KG1 (cell line): ENCODE results near the gene LAMA2.

Experiments
- DNase-seq: peaks from one replicate; lab custom pipeline; 2025; lab: John Stamatoyannopoulos, UW

LAMA2 gene

DNA sequence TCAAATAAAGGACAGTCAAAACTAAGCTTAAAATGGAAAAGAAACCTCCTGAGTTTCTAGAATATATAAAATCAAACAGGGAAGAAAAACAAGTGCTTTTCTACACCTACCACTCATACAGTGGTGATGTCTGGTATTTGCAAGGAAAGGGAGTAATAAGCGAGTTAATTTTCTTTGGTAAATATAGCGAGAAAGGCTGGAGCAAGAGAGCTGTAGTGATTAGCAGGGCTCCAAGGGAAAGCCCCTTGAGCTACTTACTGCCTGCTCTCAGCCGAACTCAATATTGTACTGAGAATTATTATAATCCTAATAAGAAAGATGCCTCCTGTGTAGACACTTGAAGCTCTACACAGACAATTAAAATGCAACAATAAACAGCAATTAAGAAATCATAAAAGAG is 296.3 kb downstream of the LAMA2 start:
- no peak for DNase-seq

DNA sequence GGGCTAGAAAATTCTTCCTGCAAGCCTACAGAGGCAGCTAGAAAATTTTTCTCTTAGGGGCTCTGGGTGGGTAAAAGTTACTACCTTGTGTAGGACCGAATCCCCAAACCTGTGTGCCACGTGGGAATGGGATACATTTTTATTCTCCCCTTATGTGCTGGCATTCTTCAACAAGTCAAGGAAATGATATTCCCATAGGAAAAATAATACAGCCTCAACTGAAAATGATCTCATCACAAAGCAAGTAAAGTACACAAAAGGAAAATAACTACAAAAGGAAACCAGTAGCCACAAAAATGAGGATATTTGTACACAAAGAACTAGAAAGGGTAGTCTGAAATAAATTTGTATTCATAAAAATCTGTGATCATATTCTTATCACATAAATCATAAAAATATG is 298.1 kb downstream of the LAMA2 start:
- DNase-seq, result no peak

DNA sequence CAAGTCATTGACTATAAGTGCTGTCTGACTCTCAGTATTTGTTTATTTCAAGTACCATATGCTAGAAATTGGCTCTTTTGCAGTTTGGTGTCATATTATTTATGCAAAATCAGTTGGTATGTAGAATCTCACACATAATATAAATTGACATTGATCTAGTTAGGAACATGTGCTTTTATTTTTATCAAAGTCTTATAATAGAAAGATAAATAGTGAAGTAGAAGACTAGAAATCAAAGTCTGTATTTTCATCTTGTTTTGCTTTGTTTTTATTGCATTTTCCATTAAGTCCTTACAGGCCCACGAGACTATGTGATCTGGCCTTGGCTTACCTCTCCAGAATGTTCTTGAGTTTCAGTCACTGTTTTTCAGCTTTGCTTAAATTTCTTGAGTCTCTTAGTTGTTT is 300.3 kb downstream of the LAMA2 start:
- DNase-seq, result no peak

DNA sequence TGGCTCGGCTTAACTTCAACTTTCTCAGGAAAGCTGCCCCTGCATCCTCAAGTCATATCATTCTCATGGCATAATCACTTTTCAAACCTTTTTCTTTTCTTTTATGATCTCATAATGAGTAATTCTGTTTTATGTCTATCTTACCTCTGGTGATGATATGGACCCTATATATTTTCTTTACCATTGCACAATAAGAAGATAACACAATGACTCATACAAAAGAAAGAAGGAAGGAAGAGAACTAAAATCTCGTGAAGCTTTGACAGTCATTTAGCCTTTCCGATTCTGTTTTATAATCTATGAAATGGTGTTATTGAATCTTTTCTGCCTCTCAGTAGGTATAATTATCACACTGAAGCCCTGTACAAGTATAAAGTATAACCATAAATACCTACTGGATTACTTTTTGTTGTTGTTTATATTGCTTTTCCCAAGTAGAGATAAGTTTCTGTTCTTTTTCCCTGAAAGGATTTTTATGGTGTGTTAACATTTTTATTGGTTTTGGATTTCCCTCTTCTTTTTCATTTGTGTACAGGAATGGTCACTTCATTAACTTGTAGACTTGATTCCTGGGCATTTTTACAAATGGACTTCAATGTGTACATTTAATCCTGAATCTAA is 300.9 kb downstream of the LAMA2 start:
- no peak for DNase-seq

DNA sequence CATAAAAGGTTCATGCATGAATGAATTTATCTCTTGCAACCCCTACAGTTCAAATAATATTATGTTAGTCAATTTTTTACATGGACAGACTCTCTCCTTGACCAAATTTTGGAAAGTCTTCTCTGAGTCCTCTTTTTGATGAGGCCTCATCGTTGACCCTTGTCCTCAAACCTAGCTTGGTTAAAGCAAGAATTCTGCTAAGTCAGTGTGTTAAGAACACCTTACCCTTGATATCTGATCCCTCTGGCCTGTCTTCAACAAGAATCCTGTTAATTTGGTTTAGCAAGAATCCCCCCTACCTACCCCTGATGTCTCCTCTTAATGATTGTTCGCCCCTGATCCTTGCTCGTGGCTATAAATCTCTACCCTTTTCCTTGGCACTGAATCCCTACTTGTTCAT is 301.4 kb downstream of the LAMA2 start:
- DNase-seq, result no peak

DNA sequence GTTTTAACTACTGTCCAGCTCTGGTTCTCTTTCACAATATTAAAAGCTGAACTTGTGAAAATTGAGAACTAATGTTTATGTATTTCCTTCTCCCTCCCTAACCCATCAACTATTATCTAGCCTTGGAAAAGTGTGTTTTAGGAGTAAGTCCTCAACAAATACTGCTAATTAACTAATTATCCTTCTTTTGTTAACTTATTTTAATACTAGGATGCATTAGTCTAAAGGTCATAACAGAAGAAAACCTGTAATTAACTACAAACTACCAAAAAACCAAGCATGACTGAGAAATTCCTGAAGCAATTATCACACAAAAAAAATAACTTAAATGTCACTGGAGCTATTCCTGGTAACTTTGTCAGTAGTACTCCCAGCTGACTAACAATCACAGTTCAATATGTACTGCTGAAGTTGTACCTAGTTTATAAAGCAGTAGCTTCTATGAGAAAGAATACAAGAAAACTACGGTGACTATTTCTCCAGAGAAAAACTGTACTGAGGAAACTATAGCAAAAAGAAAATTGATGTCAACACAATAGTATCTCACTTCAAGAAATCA is 301.9 kb downstream of the LAMA2 start:
- no peak for DNase-seq

DNA sequence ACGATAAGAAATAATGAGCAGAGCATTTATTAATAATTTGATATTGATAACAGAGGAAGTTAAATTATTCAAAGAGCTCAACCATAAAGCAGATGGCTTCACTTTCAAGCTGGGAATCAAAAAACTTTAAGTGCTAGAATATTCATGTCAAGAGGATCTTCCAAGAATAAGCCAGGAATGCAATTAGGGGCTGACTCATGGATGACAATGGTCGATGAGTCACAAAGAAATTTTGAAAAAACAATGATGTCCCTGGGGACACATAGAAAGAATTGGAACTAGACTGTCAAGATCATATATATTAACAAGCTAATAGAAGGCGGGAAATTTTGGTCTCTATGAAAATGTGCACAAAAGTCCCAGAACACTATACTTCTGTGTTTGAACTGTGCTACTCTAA is 304.1 kb downstream of the LAMA2 start:
- DNase-seq, result no peak

DNA sequence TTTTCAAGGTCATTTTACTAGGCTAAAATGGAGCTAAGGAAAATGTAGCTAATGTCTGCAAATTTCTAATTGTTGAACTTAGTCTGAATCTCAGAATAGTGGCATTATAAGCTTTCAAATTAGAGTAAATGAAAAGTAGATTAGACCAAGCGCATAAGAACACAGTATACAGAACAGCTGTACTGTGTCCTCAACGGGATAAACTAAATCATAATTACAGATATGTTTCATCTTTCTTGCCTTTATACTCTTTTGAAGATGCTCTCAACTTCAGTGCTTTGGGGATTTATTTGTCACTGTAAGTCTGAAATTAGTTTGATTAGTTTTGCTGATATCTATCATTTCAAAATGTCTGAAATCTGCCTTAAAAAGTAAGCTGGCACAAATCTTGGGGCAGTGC is 305.4 kb downstream of the LAMA2 start:
- no peak for DNase-seq

DNA sequence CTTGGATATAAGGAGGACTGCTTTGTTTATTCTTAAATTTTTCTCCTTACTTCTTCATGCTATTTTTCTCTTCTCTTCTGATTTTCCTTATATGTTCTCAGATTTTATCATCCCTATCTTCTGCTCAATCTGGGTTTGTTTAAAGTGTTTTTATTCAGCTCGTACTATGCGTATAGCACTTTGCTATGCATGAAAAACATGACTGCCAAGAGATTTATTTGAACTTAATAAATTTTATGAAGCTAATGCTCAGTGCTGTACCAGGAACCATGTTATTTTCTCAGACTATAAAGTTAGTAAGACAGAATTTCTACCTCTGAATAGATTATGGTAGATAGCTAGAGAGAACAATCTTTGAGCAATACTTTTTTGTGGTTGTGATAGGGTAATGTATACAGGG is 305.9 kb downstream of the LAMA2 start:
- DNase-seq, result no peak

DNA sequence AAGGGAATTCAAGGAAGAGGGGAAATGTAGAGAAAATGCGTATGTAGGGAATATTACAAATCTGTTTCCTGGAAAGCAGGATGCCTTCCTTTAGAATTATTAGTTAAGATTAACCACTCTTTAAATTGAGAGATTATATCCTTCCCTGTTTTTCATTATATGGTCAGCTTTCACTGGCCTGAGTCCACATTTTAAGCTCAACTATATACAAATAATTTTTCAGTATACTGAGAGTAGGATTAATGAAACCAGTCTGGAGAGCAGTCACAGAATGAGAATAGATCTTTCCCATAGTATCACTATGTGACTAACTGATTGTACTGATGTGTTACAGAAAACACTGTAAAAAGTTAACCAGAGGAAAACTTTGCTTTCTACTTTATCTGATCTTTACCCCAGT is 306.3 kb downstream of the LAMA2 start:
- DNase-seq, result no peak

DNA sequence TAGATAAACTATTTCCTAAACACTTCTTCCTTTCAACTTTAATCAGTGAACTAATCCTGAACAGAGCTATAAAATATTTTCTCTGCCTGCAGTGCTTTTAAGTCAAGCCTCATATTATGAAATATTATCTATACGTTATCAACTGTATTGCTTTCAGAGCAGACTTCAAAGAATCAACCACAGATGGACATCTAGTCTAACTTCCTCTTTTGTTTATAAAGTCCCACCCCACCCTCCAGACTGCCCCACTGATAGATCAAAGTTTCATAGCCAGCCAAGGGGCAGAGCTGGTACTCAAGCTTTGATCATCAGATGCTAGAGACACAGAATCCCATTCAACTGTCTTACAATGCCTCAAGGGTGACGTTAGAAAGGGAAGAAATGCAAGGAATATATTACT is 308.3 kb downstream of the LAMA2 start:
- no peak for DNase-seq

DNA sequence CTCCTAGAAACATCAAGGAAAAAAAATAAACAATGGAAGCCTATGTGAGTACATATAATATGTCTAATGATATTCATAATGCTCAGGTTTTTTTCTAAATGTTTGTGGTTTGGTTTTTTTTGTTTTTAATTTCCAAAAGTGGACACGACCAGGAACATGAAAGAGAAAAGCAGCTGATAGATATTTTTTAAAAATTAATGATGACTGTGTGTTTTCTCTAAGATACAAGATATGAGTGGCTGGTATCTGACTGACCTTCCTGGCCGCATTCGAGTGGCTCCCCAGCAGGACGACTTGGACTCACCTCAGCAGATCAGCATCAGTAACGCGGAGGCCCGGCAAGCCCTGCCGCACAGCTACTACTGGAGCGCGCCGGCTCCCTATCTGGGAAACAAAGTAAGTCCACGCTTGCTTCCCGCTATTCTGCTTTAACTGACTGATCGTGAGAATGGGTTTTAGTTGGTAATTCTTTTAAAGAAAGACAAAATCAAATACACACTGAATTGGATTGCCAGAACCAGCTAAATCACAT is 309.6 kb downstream of the LAMA2 start:
- DNase-seq, result no peak

DNA sequence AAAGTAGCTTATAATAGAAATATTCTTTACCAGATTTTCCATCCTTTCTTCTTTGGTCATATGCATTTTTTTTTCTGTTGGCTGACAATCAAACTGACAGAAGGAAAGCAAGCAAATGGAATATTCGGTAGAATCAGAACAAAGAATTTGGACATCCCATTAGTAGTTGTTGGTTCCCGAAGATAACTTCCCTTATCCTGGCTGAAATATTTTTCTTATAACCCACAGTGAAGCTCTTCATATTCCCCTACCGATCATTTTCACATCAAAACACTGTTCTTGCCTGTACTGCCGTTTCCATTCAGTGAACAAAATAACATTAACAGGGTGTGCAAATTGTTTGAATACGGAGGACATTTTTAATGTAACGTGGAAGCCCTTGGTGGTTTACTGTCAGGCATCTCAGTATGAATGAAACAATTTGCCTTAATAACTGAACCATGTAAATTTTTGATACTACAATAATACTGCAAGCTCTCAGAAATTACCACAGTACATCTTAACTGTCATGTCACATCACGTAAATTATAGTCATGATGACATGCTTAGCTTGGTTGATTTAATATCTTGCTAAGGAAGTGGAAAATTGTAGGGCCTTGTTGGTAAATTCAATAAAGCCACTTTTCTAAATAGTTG is 311.5 kb downstream of the LAMA2 start:
- no peak for DNase-seq

DNA sequence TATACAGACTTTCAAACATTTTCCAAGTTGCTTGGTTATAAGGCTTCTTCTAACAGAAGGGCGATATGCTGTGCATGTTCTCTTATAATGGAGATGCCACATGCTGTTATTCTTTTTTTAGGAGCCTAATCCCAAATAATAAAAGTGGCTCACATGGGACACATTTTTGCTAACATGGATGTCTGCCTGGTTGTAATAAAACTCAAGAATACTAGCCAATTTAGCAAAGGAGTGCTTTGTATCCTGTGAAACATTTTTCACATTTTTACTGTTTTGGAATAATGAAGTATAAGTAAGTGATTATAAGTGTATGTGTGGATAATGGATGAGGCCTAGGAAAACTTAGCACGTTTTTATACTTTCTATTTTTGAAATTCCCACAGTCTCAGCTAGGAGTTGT is 312.2 kb downstream of the LAMA2 start:
- DNase-seq, result no peak

DNA sequence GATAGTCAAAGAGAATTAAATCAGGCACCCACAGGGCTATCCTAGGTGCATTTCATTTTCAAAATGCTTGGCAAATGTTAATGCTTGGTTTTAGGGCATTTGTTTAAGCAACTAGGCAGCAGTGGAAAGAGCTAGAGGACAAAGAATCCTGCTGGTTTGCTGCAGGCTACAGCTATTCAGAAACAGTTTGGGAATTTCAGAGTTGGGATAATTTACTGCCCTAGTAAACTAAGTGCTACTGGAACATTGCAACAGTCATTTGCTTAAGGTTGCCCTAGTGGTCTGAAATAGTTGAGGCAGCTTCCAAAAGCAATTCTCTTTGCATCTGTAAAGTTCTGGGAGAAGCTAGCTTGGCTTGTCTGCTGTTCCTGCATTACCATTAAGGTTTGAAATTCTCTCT is 312.7 kb downstream of the LAMA2 start:
- no peak for DNase-seq

DNA sequence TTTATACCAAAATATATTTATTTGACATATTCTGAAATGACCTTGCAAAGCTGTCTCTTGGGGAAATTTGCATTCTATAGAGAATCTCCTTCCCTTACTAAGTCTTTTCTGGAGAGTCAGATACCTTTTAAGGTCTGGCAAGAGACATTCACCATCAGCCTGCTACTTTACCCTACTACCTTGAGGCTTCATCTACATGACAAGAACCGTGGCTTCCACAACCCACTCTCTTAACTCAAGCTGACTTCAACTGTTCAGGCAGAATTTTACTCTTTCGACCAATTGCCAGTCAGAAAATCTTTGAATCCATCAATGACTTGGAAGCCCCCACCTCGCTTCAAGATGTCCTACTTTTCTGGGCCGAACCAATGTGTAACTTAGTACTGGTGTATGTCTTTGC is 314.2 kb downstream of the LAMA2 start:
- DNase-seq, result no peak

DNA sequence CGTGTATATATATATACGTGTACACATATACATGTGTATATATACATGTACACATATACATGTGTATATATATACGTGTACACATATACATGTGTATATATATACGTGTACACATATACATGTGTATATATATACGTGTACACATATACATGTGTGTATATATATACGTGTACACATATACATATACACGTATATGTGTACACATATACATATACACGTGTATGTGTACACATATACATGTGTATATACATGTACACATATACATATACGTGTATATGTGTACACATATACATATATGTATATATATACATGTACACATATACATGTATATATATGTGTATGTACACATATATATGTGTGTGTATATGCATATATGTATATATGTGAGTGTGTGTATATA is 317.2 kb downstream of the LAMA2 start:
- DNase-seq, result no peak

DNA sequence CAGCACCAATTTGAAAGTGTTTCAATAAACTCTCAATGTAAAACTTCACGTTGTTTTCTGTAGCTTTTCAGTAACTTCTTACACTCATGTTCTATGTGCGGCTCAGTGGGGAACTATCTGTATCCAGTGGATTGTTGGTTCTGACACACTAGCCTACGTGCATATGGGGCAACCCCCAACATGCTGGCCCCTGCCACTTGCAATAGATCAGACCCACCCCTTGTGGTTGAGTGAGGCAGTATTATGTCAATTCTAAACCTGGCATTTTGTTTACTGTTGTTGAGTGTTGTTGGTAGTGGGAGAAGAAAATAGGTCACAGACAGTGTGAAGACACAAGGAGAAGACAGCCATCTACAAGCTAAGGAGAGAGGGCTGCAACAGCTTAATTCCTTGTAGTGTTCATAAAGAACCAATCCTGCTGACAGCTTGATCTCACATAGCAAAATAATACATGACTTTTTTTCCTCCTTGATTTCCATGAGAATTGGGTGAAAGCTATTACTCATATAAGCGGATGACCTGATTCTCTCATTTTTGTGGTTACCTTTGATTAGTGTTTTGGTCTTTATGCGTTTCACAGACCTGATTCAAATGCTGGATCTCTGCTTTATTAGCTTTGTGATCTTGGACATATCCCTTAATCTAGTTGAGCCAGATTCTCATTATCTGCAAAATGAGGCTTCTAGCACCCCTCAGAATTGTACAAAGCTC is 320.4 kb downstream of the LAMA2 start:
- no peak for DNase-seq

DNA sequence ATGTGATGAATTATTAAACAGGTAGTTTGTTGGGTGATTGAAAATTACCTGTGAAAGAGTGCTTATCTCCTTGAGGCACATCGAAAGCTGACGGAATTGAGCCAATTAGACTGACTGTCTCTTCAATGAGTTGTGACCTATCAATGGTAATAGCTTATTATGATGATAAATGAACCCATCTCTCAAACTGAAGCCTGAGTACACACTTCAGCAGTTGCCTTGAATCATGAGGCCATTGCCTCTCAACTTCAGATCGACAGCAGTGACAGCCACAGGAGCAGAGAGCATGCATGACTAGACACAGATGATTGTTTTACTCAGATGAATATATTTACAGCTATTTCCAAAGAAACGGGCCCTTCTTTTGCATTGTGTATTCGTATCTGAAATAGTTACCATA is 323.9 kb downstream of the LAMA2 start:
- no peak for DNase-seq

DNA sequence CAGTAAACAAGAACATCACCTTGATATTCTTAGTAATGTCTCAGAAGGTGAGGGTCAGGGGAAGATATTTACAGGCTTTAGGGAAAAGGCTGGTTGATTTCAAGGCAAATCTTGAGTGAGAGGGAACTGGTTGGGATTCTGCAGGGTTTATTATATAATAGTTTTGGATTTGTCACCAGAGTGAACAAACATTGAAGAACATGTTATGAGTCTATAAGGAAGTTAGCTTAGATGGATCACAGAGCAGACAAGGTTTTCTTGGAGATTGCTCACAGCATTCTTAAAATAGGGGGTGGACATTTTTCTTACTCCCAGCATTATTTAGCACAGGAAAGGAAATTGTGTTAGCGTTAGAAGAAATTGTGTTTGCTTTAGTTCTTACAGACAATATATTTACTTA is 324.9 kb downstream of the LAMA2 start:
- DNase-seq, result no peak

DNA sequence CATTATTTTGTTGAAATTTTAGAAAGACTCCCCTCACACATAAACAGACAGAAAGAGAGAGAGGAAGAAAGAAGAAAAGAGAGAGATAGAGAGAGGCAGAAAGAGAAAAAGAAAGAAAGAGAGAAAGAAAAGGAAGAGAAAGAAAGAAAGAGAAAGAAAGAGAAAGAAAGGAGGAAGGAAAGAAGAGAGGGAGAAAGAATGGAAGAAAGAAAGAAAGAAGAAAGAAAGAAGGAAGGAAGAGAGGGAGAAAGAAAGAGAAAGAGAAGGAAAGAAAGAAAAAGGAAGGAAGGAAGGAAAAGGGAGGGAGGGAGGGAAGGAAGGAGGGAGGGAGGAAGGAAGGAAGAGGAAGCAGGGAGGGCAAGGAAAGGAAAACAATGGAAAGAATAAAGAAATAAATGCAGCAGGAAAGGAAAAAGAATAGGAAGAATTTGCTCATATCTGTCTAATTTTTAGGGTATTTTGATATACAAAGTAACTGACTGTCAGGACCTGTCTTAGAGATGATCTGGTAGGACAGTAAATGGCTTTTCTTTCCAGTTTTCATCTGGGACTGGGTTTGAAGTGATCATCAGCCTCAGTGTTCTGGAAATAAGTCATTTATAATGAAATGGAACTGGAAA is 325.6 kb downstream of the LAMA2 start:
- no peak for DNase-seq

DNA sequence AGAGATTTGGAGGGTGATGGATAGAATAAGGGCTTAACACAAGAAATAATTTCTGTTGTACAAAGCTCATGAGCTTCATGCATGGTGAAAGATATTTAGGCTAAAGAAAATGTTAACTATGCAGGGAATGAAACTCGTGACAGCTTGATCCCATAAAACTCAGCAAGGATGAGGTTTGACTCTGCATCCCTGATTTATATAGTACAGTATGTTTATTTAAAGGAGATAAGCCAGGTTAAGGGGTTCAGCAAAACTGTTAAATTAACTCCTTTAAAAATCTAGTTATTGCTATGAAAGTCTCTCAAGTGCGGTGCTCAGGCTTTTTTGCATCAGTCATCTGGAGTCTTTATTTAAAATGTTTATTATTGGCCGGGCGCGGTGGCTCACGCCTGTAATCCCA is 326.4 kb downstream of the LAMA2 start:
- no peak for DNase-seq

DNA sequence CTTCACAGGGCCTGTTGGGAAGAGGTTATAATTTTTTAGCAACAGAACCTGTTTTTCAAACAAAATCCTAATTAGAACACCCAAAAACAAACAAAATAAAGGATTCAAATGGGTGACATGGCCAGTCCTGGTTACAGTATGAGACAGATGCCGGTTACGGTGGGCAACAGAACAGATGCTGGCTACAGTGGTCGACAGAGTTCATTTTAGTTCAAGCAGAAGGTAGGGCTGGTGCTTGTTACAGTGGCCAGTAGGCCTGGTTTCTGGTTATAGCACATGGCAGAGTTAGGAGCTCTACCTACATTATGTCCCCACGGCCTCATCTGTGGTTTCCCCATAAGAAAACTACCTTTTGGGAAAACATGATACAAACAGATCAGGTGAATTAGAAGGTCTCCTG is 327.7 kb downstream of the LAMA2 start:
- no peak for DNase-seq
